K562 (cell line): ENCODE measurements around the gene RBKS. TPM values are rescaled to one million over a fixed set of nuclear protein-coding genes. Genes with fewer than 3 reads are reported as not detected.

Experiments used
- ATAC-seq: fragments of 200-7000 bp; cut with Tn5 transposase; 3 replicates; pipeline ENCODE4 v1.9.1; 2020; ENCODE audit warnings: moderate library complexity
- BruUV-seq: library from RNA; stranded (reverse); fragments of 400-500 nt; replicated peaks from 2 replicates; lab custom pipeline; 2021; lab: Mats Ljungman, UMichigan
- CTCF ChIA-PET: fragments of 300-600 bp; formaldehyde crosslinking; extraction: SDS; loops from one replicate; lab custom pipeline; 2021; ENCODE audit warnings: low intra/inter-chr PET ratio; lab: Yijun Ruan, JAX
- POLR2A ChIA-PET: fragments of 300-600, 350-650 bp; sonication (Branson Sonifier 250); formaldehyde crosslinking; extraction: SDS; loops from one replicate; lab custom pipeline; 2021; ENCODE audit warnings: antibody characterized with exemption, inconsistent platforms; lab: Yijun Ruan, JAX
- DNase-seq, 4 experiments: peaks; one replicate each; pipeline versions ENCODE4 v3.0.0 to v3.0.0-alpha.2; 2011 to 2018; ENCODE audit warnings: low spot score in 3 of 4, mixed read lengths in 3 of 4; ENCODE audit errors: extremely low read depth in 1 of 4
- FAIRE-seq: peaks from 2 replicates; lab custom pipeline; 2011; peaks lifted over from hg19 to GRCh38; lab: Jason Lieb, UNC
- H2AFZ ChIP-seq: 2 replicates; pipeline ENCODE4 v1.6.0; 2011; ENCODE audit warnings: low read depth, low read length, control low read depth, inconsistent platforms
- H3K27ac ChIP-seq: fragments of 200-600 bp; 3 replicates; pipeline ENCODE4 v1.8.0; 2011; ENCODE audit warnings: low read depth, mild to moderate bottlenecking, control low read depth, inconsistent platforms, low read length, moderate library complexity, mixed read lengths; ENCODE audit errors: extremely low read depth
- H3K27me3 ChIP-seq, 2 experiments: fragments of 300-600 bp in 1 of 2; 2 replicates in 1 of 2; 3 replicates in 1 of 2; pipeline versions ENCODE4 v1.6.0 to v1.8.0; 2011; ENCODE audit warnings: inconsistent platforms in 2 of 2, low read length in 2 of 2, mild to moderate bottlenecking in 1 of 2, mixed read lengths in 1 of 2, moderate library complexity in 1 of 2; ENCODE audit not compliant: control insufficient read depth in 2 of 2, insufficient read depth in 2 of 2
- H3K36me3 ChIP-seq: fragments of 300-600 bp; 3 replicates; pipeline ENCODE4 v1.8.0; 2011; ENCODE audit warnings: mild to moderate bottlenecking, low read length, inconsistent platforms; ENCODE audit not compliant: control insufficient read depth, insufficient read depth
- H3K4me1 ChIP-seq, 2 experiments: fragments of 200-600 bp in 1 of 2; replicated peaks in 1 of 2; 2 replicates in 1 of 2; 3 replicates in 1 of 2; pipeline versions ENCODE4 v1.5.1 to v1.8.0; 2011; ENCODE audit warnings: inconsistent platforms in 2 of 2, low read length in 2 of 2, mild to moderate bottlenecking in 1 of 2, mixed read lengths in 1 of 2, moderate library complexity in 1 of 2; ENCODE audit not compliant: control insufficient read depth in 2 of 2, insufficient read depth in 2 of 2
- H3K4me2 ChIP-seq: 2 replicates; pipeline ENCODE4 v1.6.1; 2011; ENCODE audit warnings: low read length, control low read depth, inconsistent platforms, mixed read lengths; ENCODE audit not compliant: insufficient read depth
- H3K4me3 ChIP-seq: fragments of 200-600 bp; sonication (generic), shearing (Covaris generic); 2 replicates; pipeline ENCODE4 v1.5.1; 2016; ENCODE audit warnings: control low read depth, inconsistent platforms
- H3K79me2 ChIP-seq: fragments of 200-600 bp; 3 replicates; pipeline ENCODE4 v1.8.0; 2011; ENCODE audit warnings: low read length, inconsistent platforms; ENCODE audit not compliant: control insufficient read depth, insufficient read depth
- H3K9ac ChIP-seq, 2 experiments: 2 replicates each; pipeline versions ENCODE4 v1.6.0 to v1.6.1; 2011; ENCODE audit warnings: low read depth in 2 of 2, low read length in 2 of 2, control low read depth in 1 of 2, inconsistent platforms in 1 of 2, mild to moderate bottlenecking in 1 of 2, mixed read lengths in 1 of 2; ENCODE audit not compliant: insufficient read depth in 1 of 2
- H3K9me1 ChIP-seq: one replicate; pipeline ENCODE4 v1.6.0; 2011; ENCODE audit warnings: inconsistent platforms, mild to moderate bottlenecking, low read length, moderate library complexity; ENCODE audit not compliant: control insufficient read depth, insufficient read depth
- H3K9me3 ChIP-seq: replicated peaks from 2 replicates; pipeline ENCODE4 v1.5.1; 2011; ENCODE audit warnings: low read depth, low read length, inconsistent platforms; ENCODE audit not compliant: control insufficient read depth, insufficient read depth
- H4K20me1 ChIP-seq: replicated peaks from 2 replicates; pipeline ENCODE4 v1.6.1; 2011; ENCODE audit warnings: low read length, inconsistent platforms, mixed read lengths; ENCODE audit not compliant: control insufficient read depth, insufficient read depth
- ATF7 ChIP-seq: fragments of 450-650 bp; IDR thresholded peaks from 2 replicates; pipeline ENCODE4 v1.7.1; 2014; ENCODE audit warnings: mild to moderate bottlenecking, moderate library complexity
- CEBPG ChIP-seq, 3 experiments: fragments of 200-800 bp in 1 of 3; sonication (Bioruptor generic) in 1 of 3; sonication (generic) in 1 of 3; formaldehyde crosslinking in 1 of 3; IDR thresholded peaks in 2 of 3; conservative IDR thresholded peaks in 1 of 3; 2 replicates each; pipeline versions ENCODE4 v1.6.1 to v1.8.0; 2016 to 2022; ENCODE audit warnings: missing compliant biosample characterization in 2 of 3, missing genetic modification characterization in 2 of 3, mild to moderate bottlenecking in 1 of 3, missing genetic modification reagents in 1 of 3
- CTCF ChIP-seq, 3 experiments: IDR thresholded peaks in 2 of 3; conservative IDR thresholded peaks in 1 of 3; 2 replicates each; pipeline ENCODE4 v1.5.1; 2011 to 2012; ENCODE audit warnings: low read length in 3 of 3, mild to moderate bottlenecking in 3 of 3, control low read depth in 2 of 3, improper control_type of control experiment in 1 of 3, inconsistent platforms in 1 of 3, low read depth in 1 of 3, mixed read lengths in 1 of 3, moderate library complexity in 1 of 3; ENCODE audit not compliant: insufficient read depth in 2 of 3
- KDM1A ChIP-seq, 2 experiments: fragments of 450-650 bp; IDR thresholded peaks; 2 replicates each; pipeline ENCODE4 v1.6.1; 2016; ENCODE audit warnings: mild to moderate bottlenecking in 2 of 2
- PREB ChIP-seq: sonication (generic); formaldehyde crosslinking; IDR thresholded peaks from 2 replicates; pipeline ENCODE4 v1.8.1; 2023; ENCODE audit warnings: mild to moderate bottlenecking, missing genetic modification reagents
- STAG1 ChIP-seq: sonication (generic); formaldehyde crosslinking; IDR thresholded peaks from 2 replicates; pipeline ENCODE4 v1.5.0; 2020; ENCODE audit warnings: missing genetic modification reagents, borderline replicate concordance
- TEAD1 ChIP-seq, 2 experiments: fragments of 450-650 bp in 1 of 2; sonication (generic) in 1 of 2; formaldehyde crosslinking; IDR thresholded peaks; 2 replicates each; pipeline versions ENCODE4 v1.4.0 to v1.8.0; 2020 to 2022; ENCODE audit warnings: mild to moderate bottlenecking in 2 of 2, missing genetic modification reagents in 1 of 2
- TFAP4 ChIP-seq: sonication (generic); formaldehyde crosslinking; IDR thresholded peaks from 2 replicates; pipeline ENCODE4 v1.8.0; 2022; ENCODE audit warnings: missing genetic modification reagents, mild to moderate bottlenecking, moderate library complexity, borderline replicate concordance
- WGBS: fragments of 100-300 bp; shearing (Covaris generic); methylation state at CpG from one replicate; pipeline ENCODE4 v1.1.6; 2016; ENCODE audit warnings: low coverage, mixed read lengths; ENCODE audit not compliant: insufficient coverage; ENCODE audit errors: missing lambda C conversion rate; 5-methylcytosine and 5-hydroxymethylcytosine counted together
- in situ Hi-C: fragments of 300-500 bp; cut with MboI; formaldehyde crosslinking; loops from 4 replicates; pipeline ENCODE4 v1.15.0; 2018; ENCODE audit warnings: inconsistent platforms, mixed read lengths
- intact Hi-C: fragments of 100-400 bp; cut with micrococcal nuclease; formaldehyde crosslinking; loops from 2 replicates; pipeline ENCODE4 v1.14.2; 2022
- polyA plus RNA-seq, 8 experiments: library from polyadenylated mRNA; depleted of rRNA in 4 of 8; stranded (reverse) in 5 of 8; unstranded in 3 of 8; fragments of >200 nt; fragmentation: Nextera tagmentation in 2 of 8; fragmentation: Illumina TruSeq in 1 of 8; extraction: Ambion mirVana in 2 of 8; extraction: Trizol in 1 of 8; gene quantifications; 2 replicates each; pipeline versions ENCODE4 v1.2.1 to v1.2.3, GENCODE V29; 2011 to 2014; ENCODE audit warnings: inconsistent platforms in 1 of 8, missing spikeins in 1 of 8
- total RNA-seq, 7 experiments: library from RNA; depleted of rRNA in 6 of 7; stranded (reverse); fragments of >200 nt in 6 of 7; fragmentation: Illumina TruSeq in 2 of 7; extraction: Trizol in 2 of 7; gene quantifications; 2 replicates each; pipeline versions ENCODE4 v1.2.1 to v1.2.3, GENCODE V29; 2011 to 2021; ENCODE audit warnings: low replicate concordance in 1 of 7

The RBKS gene
- total and polyA plus RNA-seq, 9 of the 15 experiments (the other 6 are each of a cell fraction or from before 2014, with no cell fraction given) = 0.06 to 0.39 (median 0.19) TPM

- Histone ChIP-seq H3K4me1 (peaks cover 10 to 18% of the 10 kb centered on the region in 2 experiments), H3K27ac (no peak overlapping the region), H3K27me3 (no peaks in the 10 kb centered on the region), H3K36me3 (no peaks in the 10 kb centered on the region), H2AFZ (no peak overlapping the region), H3K4me2 (no peak overlapping the region), H3K9ac (no peak overlapping the region), H3K9me3 (no peaks in the 10 kb centered on the region), H3K4me3 (no peak overlapping the region), H3K79me2 (no peaks in the 10 kb centered on the region), H3K9me1 (no peaks in the 10 kb centered on the region), H4K20me1 (no peaks in the 10 kb centered on the region)
- BruUV-seq = no TSS peak
- FAIRE-seq (no peak), DNase-seq (no peak), ATAC-seq (no peak)
- 44% methylated on average over 5 of the region's 5 CpGs for WGBS
- no peak for TF ChIP-seq CEBPG (CRISPR knock-in tag; IDR thresholded peaks at IDR 0.05)
- TF ChIP-seq CEBPG (tag; conservative IDR thresholded peaks at IDR 0.05 in 1 of 2, IDR thresholded peaks at IDR 0.05 in 1 of 2) = 0 out of 4 replicates have a peak, but pooled peaks of 1 of the 2 experiments have one; percentile 11
- no peak for TF ChIP-seq KDM1A (IDR thresholded peaks at IDR 0.05)
- CTCF ChIA-PET = interaction anchor here (2.2 to 2.5 kb wide), 2 partner anchors 51 to 71 kb away, joined by 11 to 17 read pairs; no protein-coding TSS in a partner anchor
- in situ Hi-C loops (no loop called here), intact Hi-C loops (loop anchor here (1.0 to 10.0 kb wide), 4 partner anchors 52 to 698 kb away; partner anchors contain the start of genes BABAM2 and RBKS)
- POLR2A ChIA-PET = interaction anchor here (0.5 to 1.9 kb wide), 3 partner anchors 10 to 653 kb away, joined by 3 to 7 read pairs (median 3); no protein-coding TSS in a partner anchor
Measured at GRCh38 chr2:27754831-27755230, 135.4 kb downstream of the RBKS start.

- H3K4me1 ChIP-seq = peaks cover 10 to 18% of the 10 kb centered on the region in 2 experiments
- H3K4me2 ChIP-seq = no peak overlapping the region
- no TSS peak for BruUV-seq
- intact Hi-C loops (loop anchor here (1.0 to 10.0 kb wide), 4 partner anchors 51 to 699 kb away; partner anchors contain the start of genes BABAM2 and RBKS), in situ Hi-C loops (no loop called here)
- no peak overlapping the region for H2AFZ ChIP-seq
- H3K27me3 ChIP-seq = no peaks in the 10 kb centered on the region
- H3K9me3 ChIP-seq = peaks cover 2% of the 10 kb centered on the region
- no peaks in the 10 kb centered on the region for H3K9me1 ChIP-seq
- ChIA-PET CTCF (interaction anchor here (0.7 to 2.5 kb wide), 3 partner anchors 50 to 657 kb away, joined by 3 to 17 read pairs (median 11); no protein-coding TSS in a partner anchor), POLR2A (interaction anchor here (0.6 to 2.1 kb wide), 6 partner anchors 10 to 802 kb away, joined by 3 to 10 read pairs (median 3); no protein-coding TSS in a partner anchor)
- H4K20me1 ChIP-seq = no peaks in the 10 kb centered on the region
- no peak overlapping the region for H3K9ac ChIP-seq
- H3K36me3 ChIP-seq = no peaks in the 10 kb centered on the region
- DNase-seq (peak; percentile 72 to 86 (median 73)), ATAC-seq (peak; percentile 91), FAIRE-seq (peak; percentile 87)
- 2% methylated on average over 4 of the region's 4 CpGs for WGBS
- H3K79me2 ChIP-seq = no peaks in the 10 kb centered on the region
- H3K27ac ChIP-seq = no peak overlapping the region
- H3K4me3 ChIP-seq = no peak overlapping the region
- TF ChIP-seq CTCF (IDR thresholded peaks at IDR 0.05 in 2 of 3, conservative IDR thresholded peaks at IDR 0.05 in 1 of 3; ENCODE audit: insufficient read depth in 2 of 3, low read depth in 1 of 3, low read length in 3 of 3) = peak; percentile 93 to 96 (median 95)
- TF ChIP-seq ATF7 = peak; percentile 21; the same call in 1 of the 2 replicates
- peak; percentile 87; the same call in 1 of the 2 replicates for TF ChIP-seq STAG1
- no peak for TF ChIP-seq PREB (CRISPR knock-in tag)
- peak in 1 of 2 experiments; percentile 15; a peak in 1 of 4 replicates for TF ChIP-seq TEAD1 (CRISPR knock-in tag; IDR thresholded peaks at IDR 0.05)
- TF ChIP-seq TFAP4 (CRISPR knock-in tag) = peak; percentile 85
Measured at GRCh38 chr2:27754138-27754588, 136.0 kb downstream of the RBKS start.
